Measurements from ENCODE around the gene PTPRG.

The PTPRG gene

DNA sequence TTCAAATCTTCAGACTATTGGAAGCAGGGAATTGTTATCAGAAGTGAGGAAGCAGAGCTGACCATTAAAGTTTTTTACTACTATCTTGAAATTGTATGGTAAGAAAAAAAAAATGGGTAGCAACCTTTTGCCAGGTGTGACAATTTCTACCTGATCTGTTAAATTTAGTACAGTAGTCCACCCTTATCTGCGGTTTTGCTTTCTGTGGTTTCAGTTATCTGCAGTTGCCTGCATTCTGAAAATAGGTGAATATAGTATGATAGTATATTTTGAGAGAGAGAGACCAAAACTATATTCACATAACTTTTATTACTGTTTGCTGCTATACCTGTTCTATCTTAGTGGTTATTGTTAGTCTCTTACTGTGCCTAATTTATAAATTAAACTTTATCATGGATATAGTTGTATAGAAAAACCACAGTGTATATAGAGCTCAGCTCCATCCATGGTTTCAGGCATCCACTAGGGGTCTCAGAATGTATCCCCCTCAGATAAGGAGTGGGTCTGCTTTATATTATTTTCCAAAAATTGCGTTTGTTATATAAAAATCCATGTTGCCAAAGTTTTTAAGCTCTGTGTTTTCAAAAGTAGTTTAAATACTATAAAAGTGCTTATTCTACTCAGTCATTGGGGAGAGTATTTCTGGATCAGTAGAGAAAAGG is 69.9 kb downstream of the PTPRG start:
- H3K4me3 ChIP-seq (ENCODE audit: low read length): no peak overlapping the region
- TF ChIP-seq, protein P1, sequence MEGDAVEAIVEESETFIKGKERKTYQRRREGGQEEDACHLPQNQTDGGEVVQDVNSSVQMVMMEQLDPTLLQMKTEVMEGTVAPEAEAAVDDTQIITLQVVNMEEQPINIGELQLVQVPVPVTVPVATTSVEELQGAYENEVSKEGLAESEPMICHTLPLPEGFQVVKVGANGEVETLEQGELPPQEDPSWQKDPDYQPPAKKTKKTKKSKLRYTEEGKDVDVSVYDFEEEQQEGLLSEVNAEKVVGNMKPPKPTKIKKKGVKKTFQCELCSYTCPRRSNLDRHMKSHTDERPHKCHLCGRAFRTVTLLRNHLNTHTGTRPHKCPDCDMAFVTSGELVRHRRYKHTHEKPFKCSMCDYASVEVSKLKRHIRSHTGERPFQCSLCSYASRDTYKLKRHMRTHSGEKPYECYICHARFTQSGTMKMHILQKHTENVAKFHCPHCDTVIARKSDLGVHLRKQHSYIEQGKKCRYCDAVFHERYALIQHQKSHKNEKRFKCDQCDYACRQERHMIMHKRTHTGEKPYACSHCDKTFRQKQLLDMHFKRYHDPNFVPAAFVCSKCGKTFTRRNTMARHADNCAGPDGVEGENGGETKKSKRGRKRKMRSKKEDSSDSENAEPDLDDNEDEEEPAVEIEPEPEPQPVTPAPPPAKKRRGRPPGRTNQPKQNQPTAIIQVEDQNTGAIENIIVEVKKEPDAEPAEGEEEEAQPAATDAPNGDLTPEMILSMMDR (IDR thresholded peaks at IDR 0.05; ENCODE audit: insufficient read depth, low read depth, low read length, missing control alignments): no peak
- no peak for DNase-seq (ENCODE audit: low read depth)

DNA sequence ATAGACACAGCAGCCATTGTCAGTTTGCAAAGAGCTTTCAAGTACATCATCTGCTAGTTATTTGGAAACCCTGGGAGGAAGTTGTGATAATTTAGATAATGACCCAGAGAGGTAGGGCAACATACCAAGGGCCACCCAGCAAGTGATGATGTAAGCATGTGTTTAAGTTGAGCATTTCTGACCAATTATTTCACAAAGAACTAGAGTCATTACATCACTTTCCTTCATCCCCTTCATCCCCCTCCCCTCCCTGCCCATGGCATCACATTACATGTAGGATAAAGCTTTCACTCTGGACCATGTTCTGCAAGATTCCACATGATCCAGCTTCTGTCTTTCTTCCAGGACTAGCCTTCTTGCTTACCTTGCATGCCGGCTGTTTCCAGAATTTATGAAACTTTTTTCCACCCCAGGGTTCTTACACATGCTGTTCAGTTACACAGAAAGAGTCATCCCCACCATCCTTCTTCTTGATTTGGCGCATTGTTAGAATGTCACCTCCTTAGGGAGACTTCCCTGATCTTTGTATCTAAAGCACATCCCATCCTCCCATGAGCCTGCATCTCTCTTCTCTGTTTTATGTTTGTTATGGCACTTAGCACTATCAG is 71.3 kb downstream of the PTPRG start:
- no peak for DNase-seq (ENCODE audit: low read depth)
- no peak overlapping the region for H3K4me3 ChIP-seq (ENCODE audit: low read length)
- TF ChIP-seq, protein P1 (IDR thresholded peaks at IDR 0.05; ENCODE audit: insufficient read depth, low read depth, low read length, missing control alignments): no peak

DNA sequence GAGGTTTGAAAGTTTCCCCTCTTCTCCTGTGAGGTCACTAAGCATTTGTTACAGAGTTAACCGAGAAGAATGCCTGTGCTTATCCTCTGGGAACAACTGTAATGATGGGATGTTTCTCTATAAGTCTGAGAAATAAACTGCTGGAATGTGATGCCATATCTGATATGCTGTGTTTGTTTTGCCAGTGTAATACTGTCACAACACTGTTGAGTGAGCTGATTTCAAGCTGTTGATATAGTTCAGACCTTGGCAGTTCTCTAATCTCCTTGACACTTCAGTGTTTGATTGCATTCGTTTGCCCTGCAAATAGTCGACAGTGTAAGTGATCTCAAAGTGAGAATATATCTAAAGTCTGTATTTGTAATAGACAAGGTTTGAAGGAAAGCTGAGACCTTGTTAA is 73.3 kb downstream of the PTPRG start:
- TF ChIP-seq, protein P1 (IDR thresholded peaks at IDR 0.05; ENCODE audit: insufficient read depth, low read depth, low read length, missing control alignments): no peak
- H3K4me3 ChIP-seq (ENCODE audit: low read length): no peak overlapping the region
- DNase-seq (ENCODE audit: low read depth): no peak

DNA sequence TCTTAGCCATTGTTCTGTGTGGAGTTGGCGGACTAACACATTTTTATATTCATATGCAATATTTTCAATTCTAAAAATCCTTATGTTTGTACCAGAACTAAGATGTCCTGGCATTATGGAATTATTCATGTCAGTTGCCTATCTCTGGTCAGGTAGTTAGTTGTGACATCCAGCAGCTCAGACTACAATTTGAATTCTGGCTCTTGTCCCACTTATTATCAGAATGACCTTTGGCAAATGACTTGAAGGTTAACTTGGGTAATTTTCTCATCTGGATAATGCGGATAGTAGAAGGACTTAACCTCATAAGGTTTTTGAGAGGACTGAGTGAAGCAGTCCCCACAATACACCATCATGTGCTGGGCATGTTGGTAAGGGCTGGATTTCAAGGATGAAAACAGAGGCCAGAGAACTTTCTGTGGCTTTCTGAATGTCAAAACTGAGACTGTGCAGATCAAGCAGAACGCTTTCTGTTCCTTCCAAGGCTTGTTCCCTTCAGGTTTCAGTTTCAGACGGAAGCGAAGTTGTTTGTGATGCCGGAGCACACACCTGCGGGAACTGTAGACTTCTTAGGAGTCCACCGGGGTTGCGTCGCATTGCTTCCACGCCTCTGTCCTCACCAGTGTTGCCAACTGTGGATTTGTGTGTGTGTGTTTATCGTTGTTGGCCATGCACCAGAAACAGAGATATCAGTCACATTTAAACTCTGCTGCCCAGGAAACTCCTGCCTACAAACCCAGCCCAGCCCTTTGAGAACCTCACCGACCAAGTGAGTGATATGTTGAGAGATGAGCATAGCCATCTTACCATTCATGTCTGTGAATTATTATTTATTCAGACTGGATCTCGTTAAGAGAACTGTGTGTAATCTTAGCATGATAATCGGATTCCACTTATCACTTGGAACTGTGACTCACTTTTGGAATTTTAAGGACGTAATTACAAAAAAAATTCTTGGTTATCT is 76.0 kb downstream of the PTPRG start:
- TF ChIP-seq, protein P1 (IDR thresholded peaks at IDR 0.05; ENCODE audit: insufficient read depth, low read depth, low read length, missing control alignments): no peak
- DNase-seq (ENCODE audit: low read depth): no peak
- H3K4me3 ChIP-seq (ENCODE audit: low read length): no peak overlapping the region

DNA sequence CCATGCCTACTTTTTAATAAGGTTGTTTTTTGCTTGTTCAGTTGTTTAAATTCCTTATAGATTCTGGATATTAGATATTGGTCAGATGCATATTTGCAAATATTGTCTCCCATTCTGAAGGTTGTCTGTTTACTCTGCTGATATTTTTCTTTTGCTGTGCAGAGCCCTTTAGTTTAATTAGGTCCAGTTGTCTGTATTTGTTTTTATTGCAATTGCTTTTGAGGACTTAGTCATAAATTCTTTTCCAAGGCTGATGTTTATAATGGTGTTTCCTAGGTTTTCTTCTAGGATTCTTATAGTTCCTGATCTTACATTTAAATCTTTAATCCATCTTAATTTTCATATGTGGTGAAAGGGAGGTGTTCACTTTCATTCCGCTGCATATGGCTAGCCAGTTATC is 77.4 kb downstream of the PTPRG start:
- H3K4me3 ChIP-seq (ENCODE audit: low read length): no peak overlapping the region
- no peak for DNase-seq (ENCODE audit: low read depth)
- TF ChIP-seq, protein P1 (IDR thresholded peaks at IDR 0.05; ENCODE audit: insufficient read depth, low read depth, low read length, missing control alignments): no peak

DNA sequence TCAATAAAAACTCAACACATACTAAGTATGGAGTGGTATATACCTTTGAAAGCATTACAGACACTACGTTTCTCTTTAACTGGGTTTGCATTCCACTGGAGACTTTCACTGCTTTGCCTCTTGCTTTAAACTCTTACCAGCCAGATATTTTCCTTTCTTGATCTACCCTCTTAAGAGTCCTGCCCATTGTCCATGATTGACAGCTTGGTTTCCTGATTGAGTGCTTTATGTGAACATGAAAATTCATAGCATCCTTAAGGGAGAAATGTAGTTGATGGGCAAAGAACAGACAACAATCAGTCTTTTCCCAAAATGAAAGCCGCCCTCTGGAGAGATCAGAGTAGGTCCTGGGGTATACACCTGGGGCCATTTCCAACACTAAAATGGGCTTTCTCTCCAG is 78.6 kb downstream of the PTPRG start:
- H3K4me3 ChIP-seq (ENCODE audit: low read length): no peak overlapping the region
- DNase-seq (ENCODE audit: low read depth): no peak
- TF ChIP-seq, protein P1 (IDR thresholded peaks at IDR 0.05; ENCODE audit: insufficient read depth, low read depth, low read length, missing control alignments): no peak
